ENCODE data around the gene CYP4F22. TPM values are rescaled to one million over a fixed set of nuclear protein-coding genes. Genes with fewer than 3 reads are reported as not detected.

The CYP4F22 gene
- total RNA-seq, 1 experiment from 2014 or later: 4.9 TPM

DNA sequence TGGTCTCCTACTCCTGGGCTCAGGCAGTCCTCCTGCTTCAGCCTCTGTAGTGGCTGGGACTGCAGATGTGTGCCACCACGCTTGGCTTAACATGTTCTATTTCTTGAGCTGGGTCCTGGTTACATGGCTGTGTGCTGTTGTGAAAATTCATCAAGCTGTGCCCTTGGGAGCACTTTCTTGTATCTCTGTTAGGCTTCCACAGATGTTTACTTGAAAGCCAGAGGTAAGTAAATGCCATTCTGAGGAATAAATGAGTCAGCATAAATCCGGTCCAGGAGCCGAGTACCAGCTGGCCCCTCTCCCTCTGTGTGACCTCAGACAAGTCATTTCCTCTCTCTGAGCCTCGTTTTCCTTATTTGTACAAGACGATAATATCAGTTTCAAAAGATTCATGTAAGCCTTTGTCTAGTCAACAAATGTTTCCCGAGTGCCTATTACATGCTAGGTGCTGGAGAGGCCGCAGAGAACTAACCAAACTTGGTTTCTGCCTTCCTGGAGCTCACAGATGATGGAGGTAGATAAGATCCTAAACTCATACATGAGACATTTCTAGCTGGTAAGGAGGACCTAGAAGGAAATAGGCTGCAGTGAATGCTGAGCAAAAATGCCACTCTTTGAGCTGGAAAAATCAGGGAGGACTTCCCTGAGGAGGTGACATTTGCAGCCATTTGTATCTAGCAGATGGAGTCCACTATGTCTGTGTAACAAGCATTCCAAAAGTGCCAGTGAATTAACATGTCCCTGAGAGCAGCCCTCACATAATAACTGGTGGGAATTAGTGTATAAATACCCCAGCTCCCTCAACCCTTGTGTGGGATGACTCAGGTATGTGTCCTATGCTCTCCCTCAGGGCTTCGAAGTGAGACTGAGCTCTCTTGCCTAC is 41.2 kb upstream of the CYP4F22 start:
- no peaks in the 10 kb centered on the region for H3K79me2 ChIP-seq (ENCODE audit: insufficient read depth, low read length)
- H4K20me1 ChIP-seq (ENCODE audit: insufficient read depth): no peaks in the 10 kb centered on the region
- no peak overlapping the region for H3K4me3 ChIP-seq (replicated peaks in 1 of 2; ENCODE audit: low read depth in 1 of 2, low read length in 2 of 2)
- H2AFZ ChIP-seq (ENCODE audit: low read depth, low read length, poor library complexity, severe bottlenecking): no peak overlapping the region
- TF ChIP-seq TCF7L2 (IDR thresholded peaks at IDR 0.05; ENCODE audit: borderline replicate concordance, extremely low read depth, insufficient read depth, insufficient read length) (no peak), JUND (IDR thresholded peaks at IDR 0.05) (no peak), ZNF274 (IDR thresholded peaks at IDR 0.05; ENCODE audit: low read depth, low read length) (no peak), EZH2 (IDR thresholded peaks at IDR 0.05) (no peak), YY1 (IDR thresholded peaks at IDR 0.05; ENCODE audit: extremely low read depth, insufficient replicate concordance, low read depth, low read length) (no peak), FOSL1 (IDR thresholded peaks at IDR 0.05; ENCODE audit: low read depth) (no peak), ZFX (IDR thresholded peaks at IDR 0.05) (no peak), POLR2A (IDR thresholded peaks at IDR 0.05; ENCODE audit: borderline replicate concordance, extremely low read depth, insufficient read depth, insufficient read length) (no peak), CBX3 (IDR thresholded peaks at IDR 0.05; ENCODE audit: low read depth) (no peak), ELF1 (IDR thresholded peaks at IDR 0.05; ENCODE audit: borderline replicate concordance, low read depth) (no peak), SIN3A (IDR thresholded peaks at IDR 0.05; ENCODE audit: low read depth) (no peak), SP1 (IDR thresholded peaks at IDR 0.05; ENCODE audit: low read depth) (no peak), EGR1 (IDR thresholded peaks at IDR 0.05; ENCODE audit: low read depth) (no peak), RAD21 (IDR thresholded peaks at IDR 0.05; ENCODE audit: low read depth) (no peak), POLR2AphosphoS5 (IDR thresholded peaks at IDR 0.05; ENCODE audit: low read depth, low read length) (no peak), SRF (IDR thresholded peaks at IDR 0.05; ENCODE audit: low read depth) (no peak)
- TF ChIP-seq, protein P1, sequence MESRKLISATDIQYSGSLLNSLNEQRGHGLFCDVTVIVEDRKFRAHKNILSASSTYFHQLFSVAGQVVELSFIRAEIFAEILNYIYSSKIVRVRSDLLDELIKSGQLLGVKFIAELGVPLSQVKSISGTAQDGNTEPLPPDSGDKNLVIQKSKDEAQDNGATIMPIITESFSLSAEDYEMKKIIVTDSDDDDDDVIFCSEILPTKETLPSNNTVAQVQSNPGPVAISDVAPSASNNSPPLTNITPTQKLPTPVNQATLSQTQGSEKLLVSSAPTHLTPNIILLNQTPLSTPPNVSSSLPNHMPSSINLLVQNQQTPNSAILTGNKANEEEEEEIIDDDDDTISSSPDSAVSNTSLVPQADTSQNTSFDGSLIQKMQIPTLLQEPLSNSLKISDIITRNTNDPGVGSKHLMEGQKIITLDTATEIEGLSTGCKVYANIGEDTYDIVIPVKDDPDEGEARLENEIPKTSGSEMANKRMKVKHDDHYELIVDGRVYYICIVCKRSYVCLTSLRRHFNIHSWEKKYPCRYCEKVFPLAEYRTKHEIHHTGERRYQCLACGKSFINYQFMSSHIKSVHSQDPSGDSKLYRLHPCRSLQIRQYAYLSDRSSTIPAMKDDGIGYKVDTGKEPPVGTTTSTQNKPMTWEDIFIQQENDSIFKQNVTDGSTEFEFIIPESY (IDR thresholded peaks at IDR 0.05; ENCODE audit: extremely low read depth, insufficient replicate concordance, low read length): no peak
- TF ChIP-seq, protein P2, sequence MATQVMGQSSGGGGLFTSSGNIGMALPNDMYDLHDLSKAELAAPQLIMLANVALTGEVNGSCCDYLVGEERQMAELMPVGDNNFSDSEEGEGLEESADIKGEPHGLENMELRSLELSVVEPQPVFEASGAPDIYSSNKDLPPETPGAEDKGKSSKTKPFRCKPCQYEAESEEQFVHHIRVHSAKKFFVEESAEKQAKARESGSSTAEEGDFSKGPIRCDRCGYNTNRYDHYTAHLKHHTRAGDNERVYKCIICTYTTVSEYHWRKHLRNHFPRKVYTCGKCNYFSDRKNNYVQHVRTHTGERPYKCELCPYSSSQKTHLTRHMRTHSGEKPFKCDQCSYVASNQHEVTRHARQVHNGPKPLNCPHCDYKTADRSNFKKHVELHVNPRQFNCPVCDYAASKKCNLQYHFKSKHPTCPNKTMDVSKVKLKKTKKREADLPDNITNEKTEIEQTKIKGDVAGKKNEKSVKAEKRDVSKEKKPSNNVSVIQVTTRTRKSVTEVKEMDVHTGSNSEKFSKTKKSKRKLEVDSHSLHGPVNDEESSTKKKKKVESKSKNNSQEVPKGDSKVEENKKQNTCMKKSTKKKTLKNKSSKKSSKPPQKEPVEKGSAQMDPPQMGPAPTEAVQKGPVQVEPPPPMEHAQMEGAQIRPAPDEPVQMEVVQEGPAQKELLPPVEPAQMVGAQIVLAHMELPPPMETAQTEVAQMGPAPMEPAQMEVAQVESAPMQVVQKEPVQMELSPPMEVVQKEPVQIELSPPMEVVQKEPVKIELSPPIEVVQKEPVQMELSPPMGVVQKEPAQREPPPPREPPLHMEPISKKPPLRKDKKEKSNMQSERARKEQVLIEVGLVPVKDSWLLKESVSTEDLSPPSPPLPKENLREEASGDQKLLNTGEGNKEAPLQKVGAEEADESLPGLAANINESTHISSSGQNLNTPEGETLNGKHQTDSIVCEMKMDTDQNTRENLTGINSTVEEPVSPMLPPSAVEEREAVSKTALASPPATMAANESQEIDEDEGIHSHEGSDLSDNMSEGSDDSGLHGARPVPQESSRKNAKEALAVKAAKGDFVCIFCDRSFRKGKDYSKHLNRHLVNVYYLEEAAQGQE (IDR thresholded peaks at IDR 0.05; ENCODE audit: low read depth): no peak
- no peaks in the 10 kb centered on the region for H3K9me2 ChIP-seq (ENCODE audit: insufficient read depth)
- ChIA-PET CTCF (no interaction called here), RAD21 (ENCODE audit: low non-redundant PET in 1 of 2, low total read pairs in 2 of 2, uncharacterized antibody in 2 of 2, unreplicated experiment in 2 of 2) (no interaction called here), POLR2A (interaction anchor here (0.6 kb wide), 1 partner anchor 76 kb away, joined by 3 read pairs; no protein-coding TSS in a partner anchor)
- DNase-seq (ENCODE audit: low read depth, low spot score): no peak
- H3K27ac ChIP-seq (ENCODE audit: low read depth, low read length): no peak overlapping the region
- H3K9me3 ChIP-seq (ENCODE audit: control insufficient read depth in 1 of 2, insufficient read depth in 1 of 2, low read depth in 1 of 2, low read length in 2 of 2): no peaks in the 10 kb centered on the region
- H3K9ac ChIP-seq (ENCODE audit: low read length): no peak overlapping the region
- peak overlapping the region; percentile 19 for H3K4me2 ChIP-seq (ENCODE audit: low read length)
- H3K27me3 ChIP-seq (ENCODE audit: insufficient read depth, low read length): no peaks in the 10 kb centered on the region
- BruUV-seq (replicated peaks): no TSS peak
- H3K36me3 ChIP-seq (ENCODE audit: control insufficient read depth in 1 of 2, insufficient read depth in 2 of 2, low read length in 2 of 2): no peaks in the 10 kb centered on the region
- no peak for ATAC-seq
- intact Hi-C loops (cut with micrococcal nuclease): no loop called here
- peaks cover 0 to 7% of the 10 kb centered on the region in 2 experiments; a peak in 2 of 4 replicates for H3K4me1 ChIP-seq (ENCODE audit: control insufficient read depth in 1 of 2, insufficient read depth in 2 of 2, low read length in 2 of 2)

Data from HCT116 (cell line).